Aorta (tissue), 5 donors: ENCODE data around the gene MCOLN2. TPM values are rescaled to one million over a fixed set of nuclear protein-coding genes. Genes with fewer than 3 reads are reported as not detected.

ENCODE experiments used
- ATAC-seq: fragments of 200-7000 bp; cut with Tn5 transposase; one replicate; pipeline ENCODE4 v1.9.1; 2022; ENCODE audit warnings: moderate library complexity; ENCODE audit not compliant: low FRiP score
- DNase-seq, 2 donors: peaks; one replicate each; pipeline ENCODE4 v3.0.0-alpha.2; 2020
- H3K27ac ChIP-seq, 2 donors: one replicate each; pipeline ENCODE4 v1.5.1; 2013; ENCODE audit warnings: low read length in 2 of 2, mild to moderate bottlenecking in 2 of 2, moderate library complexity in 2 of 2, control low read depth in 1 of 2, inconsistent platforms in 1 of 2, low read depth in 1 of 2
- H3K27me3 ChIP-seq, 2 donors: one replicate each; pipeline ENCODE4 v1.6.1; 2013; ENCODE audit warnings: control low read depth in 1 of 2, low read length in 1 of 2, mild to moderate bottlenecking in 1 of 2, moderate library complexity in 1 of 2; ENCODE audit not compliant: insufficient read depth in 2 of 2, control insufficient read depth in 1 of 2
- H3K36me3 ChIP-seq, 2 donors: one replicate each; pipeline ENCODE4 v1.6.1; 2013; ENCODE audit warnings: control low read depth in 1 of 2, low read length in 1 of 2, mild to moderate bottlenecking in 1 of 2; ENCODE audit not compliant: insufficient read depth in 2 of 2, control insufficient read depth in 1 of 2
- H3K4me1 ChIP-seq, 2 donors: one replicate each; pipeline ENCODE4 v1.6.1; 2013; ENCODE audit warnings: low read length in 2 of 2, control low read depth in 1 of 2, mild to moderate bottlenecking in 1 of 2, moderate library complexity in 1 of 2; ENCODE audit not compliant: insufficient read depth in 2 of 2, control insufficient read depth in 1 of 2
- H3K4me3 ChIP-seq, 2 donors: one replicate each; pipeline ENCODE4 v1.5.1; 2013; ENCODE audit warnings: low read length in 2 of 2, control low read depth in 1 of 2, mild to moderate bottlenecking in 1 of 2
- H3K9me3 ChIP-seq: one replicate; pipeline ENCODE4 v1.6.1; 2013; ENCODE audit warnings: mild to moderate bottlenecking, low read length; ENCODE audit not compliant: control insufficient read depth
- WGBS, 2 donors: extraction: QIAGEN DNeasy Blood & Tissue Kit; methylation state at CpG; one replicate each; pipeline ENCODE4 v1.1.7; 2013; 5-methylcytosine and 5-hydroxymethylcytosine counted together
- intact Hi-C, 2 donors: fragments of 100-400 bp; cut with DNase I; formaldehyde crosslinking; loops; one replicate each; pipeline versions ENCODE4 v1.14.2 to v1.15.0; 2022
- polyA plus RNA-seq, 2 donors: library from polyadenylated mRNA; stranded (reverse); fragments of 200-250 nt; gene quantifications; one replicate each; pipeline ENCODE4 v1.2.3, GENCODE V29; 2013
- total RNA-seq, 2 donors: library from RNA; stranded (reverse); fragmentation: NEBNext Ultra II Directional; extraction: Animal tissue kit (Norgen Biotek cat#: 25700); gene quantifications; one replicate each; pipeline ENCODE4 v1.2.1, GENCODE V29; 2021
- donor health status: healthy with polysubstance abuse.
- donor health status: Bipolar disorder and iron deficiency.
- donor health status: DM: no; HTN: no; CAD: no.
- donor health status: DM: no; HTN: no; CAD: no.
- donor health status: DM: yes; HTN: yes; CAD: no.

The MCOLN2 gene
- total and polyA plus RNA-seq, 4 donors = 1.0 to 3.9 (median 2.2) TPM

DNA sequence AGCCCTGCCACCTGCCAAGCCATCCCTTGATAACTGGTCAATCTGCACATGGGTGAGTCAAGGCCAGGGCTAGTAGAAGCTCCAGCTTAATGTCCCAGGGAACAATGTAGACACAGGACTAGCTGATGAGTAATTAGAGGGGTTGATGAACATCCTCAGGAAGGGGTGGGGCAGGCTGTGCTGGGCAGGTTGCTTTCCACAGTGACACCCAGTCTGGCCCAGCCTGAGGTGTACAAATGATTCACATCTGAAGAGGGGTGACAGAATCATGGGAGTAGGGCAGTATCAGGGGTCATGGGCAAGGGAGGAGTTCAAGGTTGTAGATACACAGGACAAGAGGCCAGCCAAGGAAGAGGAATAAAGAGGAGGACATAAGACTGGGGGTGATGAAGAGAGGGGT, 108.2 kb downstream of the MCOLN2 start:
- intact Hi-C loops = no loop called here

DNA sequence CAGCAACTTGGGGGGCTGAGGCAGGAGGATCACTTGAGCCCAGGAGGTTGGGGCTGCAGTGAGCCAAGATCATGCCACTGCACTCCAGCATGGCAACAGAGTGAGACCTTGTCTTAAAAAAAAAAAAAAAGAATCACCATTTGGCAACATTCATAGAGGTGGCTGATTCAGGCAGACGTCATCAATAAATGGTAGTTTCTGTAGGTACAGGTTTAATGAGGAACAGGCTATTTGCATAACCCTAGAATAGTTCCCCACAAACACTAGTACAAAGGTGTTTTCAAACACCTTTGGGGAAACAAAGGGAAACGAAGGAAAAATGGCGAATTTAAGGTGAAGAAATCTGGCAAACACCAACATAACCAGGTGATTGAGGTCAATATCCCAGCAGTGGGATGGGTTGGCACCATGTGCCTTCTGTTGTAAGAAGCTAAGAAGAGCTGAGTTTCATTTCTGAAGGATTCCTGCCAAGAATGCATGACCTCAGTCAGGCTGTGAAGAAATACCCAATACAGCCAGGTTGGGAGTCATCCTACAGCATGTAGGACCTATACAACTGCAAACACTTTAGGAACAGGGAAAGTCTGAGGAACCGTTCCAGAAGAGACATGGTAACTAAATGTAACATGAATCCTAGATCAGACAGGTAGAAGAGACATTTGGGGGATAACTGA, 109.5 kb downstream of the MCOLN2 start:
- Histone ChIP-seq H3K36me3 (no peaks in the 10 kb centered on the region), H3K9me3 (no peaks in the 10 kb centered on the region), H3K4me1 (no peaks in the 10 kb centered on the region), H3K27me3 (no peaks in the 10 kb centered on the region), H3K4me3 (no peak overlapping the region), H3K27ac (no peak overlapping the region)
- 89 to 91% methylated on average over 4 of the region's 4 CpGs for WGBS, 2 donors
- intact Hi-C loops = no loop called here
- ATAC-seq (no peak), DNase-seq (no peak)

More for the DNA sequence above, 108.2 kb downstream of the MCOLN2 start:
- no peak for DNase-seq
- H3K27me3 ChIP-seq = no peaks in the 10 kb centered on the region
- no peak for ATAC-seq
- no peak overlapping the region for H3K27ac ChIP-seq
- H3K4me1 ChIP-seq = no peaks in the 10 kb centered on the region
- no peaks in the 10 kb centered on the region for H3K9me3 ChIP-seq
- no peaks in the 10 kb centered on the region for H3K36me3 ChIP-seq
- H3K4me3 ChIP-seq = no peak overlapping the region

DNA sequence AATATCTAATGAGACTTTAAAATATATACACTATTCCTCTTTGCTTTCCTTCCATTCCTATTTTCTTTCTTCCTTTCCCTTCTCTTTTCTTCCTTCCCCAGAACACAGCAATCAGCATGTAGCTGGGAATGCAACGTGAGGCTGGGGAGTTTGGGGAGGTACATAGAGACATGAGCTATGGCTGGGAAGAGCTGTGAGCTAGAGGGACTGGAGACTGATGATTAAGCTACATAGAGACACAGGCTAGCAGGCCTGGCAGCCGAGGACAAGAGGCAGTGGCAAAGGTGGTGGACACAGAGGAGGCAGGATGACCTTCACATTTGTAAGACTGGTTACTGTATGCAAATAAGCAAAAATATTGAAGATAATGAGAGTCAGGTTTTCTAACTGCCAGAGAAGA, 111.4 kb downstream of the MCOLN2 start:
- H3K4me3 ChIP-seq = no peak overlapping the region
- peaks cover 3% of the 10 kb centered on the region for H3K9me3 ChIP-seq
- WGBS, 2 donors = 63 to 64% methylated on average over 2 of the region's 2 CpGs
- ATAC-seq (no peak), DNase-seq (no peak)
- no peak overlapping the region for H3K27ac ChIP-seq
- no peaks in the 10 kb centered on the region for H3K4me1 ChIP-seq
- no peaks in the 10 kb centered on the region for H3K36me3 ChIP-seq
- no peaks in the 10 kb centered on the region for H3K27me3 ChIP-seq
- intact Hi-C loops = no loop called here

DNA sequence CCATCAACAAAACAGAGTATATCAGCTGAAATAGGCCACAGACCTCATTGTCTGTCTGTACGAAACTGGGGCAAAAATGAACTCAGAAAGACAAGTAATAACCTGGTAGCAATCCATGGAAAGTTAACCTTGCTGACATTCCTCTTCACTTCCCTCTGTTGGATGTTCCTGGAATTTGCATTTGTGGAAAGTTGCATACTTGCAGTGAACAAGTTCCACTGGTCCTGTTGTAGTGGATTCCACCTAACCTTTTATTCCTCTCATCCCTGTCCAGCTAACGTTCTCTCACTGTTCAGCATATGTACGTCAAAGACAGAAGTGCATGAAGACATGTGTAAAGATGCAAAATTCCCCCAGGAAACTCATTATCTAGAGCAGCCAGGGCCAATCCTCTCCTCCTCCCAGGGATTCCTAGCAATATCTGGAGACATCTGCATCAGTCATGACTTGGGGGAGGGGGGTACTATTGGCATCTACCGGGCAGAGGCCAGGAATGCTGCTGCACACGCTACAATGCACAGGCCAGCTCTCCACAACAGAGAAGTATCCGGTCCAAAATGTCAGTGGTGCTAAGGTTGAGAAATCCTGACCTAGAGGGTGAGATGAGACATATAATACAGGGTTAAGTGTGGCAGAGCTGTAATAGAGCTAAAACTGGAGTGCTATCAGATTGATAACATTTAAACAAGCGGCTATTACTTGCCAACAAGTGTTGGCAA, 112.1 kb downstream of the MCOLN2 start:
- Histone ChIP-seq H3K9me3 (peaks cover 3% of the 10 kb centered on the region), H3K4me3 (no peak overlapping the region), H3K27me3 (no peaks in the 10 kb centered on the region), H3K27ac (no peak overlapping the region), H3K4me1 (no peaks in the 10 kb centered on the region), H3K36me3 (no peaks in the 10 kb centered on the region)
- DNase-seq (no peak), ATAC-seq (no peak)
- intact Hi-C loops = no loop called here
- WGBS, 2 donors = 43 to 52% methylated on average over 7 of the region's 7 CpGs

DNA sequence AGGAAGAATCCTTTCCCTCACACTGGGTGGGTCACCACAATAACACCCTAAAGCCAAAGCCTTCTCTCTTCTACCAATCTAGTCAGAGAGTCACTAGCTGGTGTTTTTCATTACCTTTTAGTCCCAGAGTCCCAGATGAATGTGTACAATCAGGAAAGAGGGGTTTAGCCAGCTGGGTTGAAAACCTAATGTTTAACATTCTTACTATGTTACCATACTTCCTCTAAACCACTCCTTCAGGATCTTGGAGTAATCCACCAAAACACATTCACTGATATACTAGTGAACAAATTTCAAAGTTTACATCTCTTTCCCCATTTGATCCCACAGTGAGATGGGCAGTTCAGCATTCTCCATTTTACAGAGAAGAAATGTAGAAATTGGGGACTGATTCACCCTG, 113.6 kb downstream of the MCOLN2 start:
- Histone ChIP-seq H3K27ac (no peak overlapping the region), H3K9me3 (peaks cover 3% of the 10 kb centered on the region), H3K4me1 (no peaks in the 10 kb centered on the region), H3K36me3 (no peaks in the 10 kb centered on the region), H3K4me3 (no peak overlapping the region), H3K27me3 (no peaks in the 10 kb centered on the region)
- intact Hi-C loops = no loop called here
- no peak for ATAC-seq
- no peak for DNase-seq

DNA sequence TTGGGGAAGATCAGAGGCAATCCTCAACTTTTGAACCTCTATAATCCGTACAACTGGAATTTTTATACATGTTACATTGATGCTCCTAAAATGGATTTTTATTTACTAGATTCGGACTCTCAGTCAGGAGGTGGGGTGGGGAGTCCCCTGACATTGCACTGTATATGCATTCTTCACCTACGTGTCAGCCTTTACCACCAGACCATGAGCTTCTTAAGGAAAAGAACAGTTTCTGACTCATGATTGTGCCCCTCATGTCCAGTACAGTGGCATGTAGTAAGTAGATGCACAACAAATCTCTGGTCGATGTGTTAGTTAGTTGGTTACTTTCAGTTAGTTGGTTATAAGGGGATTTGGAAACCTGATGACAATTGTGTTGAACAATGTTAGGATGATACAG, 119.3 kb downstream of the MCOLN2 start:
- Histone ChIP-seq H3K9me3 (peaks cover 3% of the 10 kb centered on the region), H3K4me3 (no peak overlapping the region), H3K4me1 (no peaks in the 10 kb centered on the region), H3K36me3 (no peaks in the 10 kb centered on the region), H3K27ac (no peak overlapping the region), H3K27me3 (no peaks in the 10 kb centered on the region)
- intact Hi-C loops = no loop called here
- 90 to 91% methylated on average over 4 of the region's 4 CpGs for WGBS, 2 donors
- DNase-seq = no peak
- ATAC-seq = no peak

DNA sequence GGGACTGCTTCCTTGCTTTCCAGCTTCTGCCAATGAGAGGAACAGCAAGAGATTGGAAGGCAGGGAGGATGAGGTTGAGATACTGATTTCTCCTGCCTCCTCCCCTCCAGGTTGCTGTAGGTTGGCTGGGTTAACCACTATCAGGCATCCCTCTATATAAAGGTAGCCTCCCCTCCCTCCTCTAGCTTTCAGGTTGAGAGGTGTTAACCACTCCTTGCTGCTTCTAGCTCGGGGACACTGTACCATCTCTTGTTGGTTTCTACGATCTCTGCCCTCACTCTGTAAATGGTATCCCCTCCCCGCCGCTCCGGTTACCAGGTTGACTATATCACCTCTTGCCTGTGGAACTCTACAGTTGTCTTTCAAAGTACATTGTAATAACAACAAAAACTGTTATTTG, 120.6 kb downstream of the MCOLN2 start:
- 84 to 88% methylated on average over 5 of the region's 5 CpGs for WGBS, 2 donors
- H3K27me3 ChIP-seq = no peaks in the 10 kb centered on the region
- no peak overlapping the region for H3K27ac ChIP-seq
- no peak for ATAC-seq
- no peaks in the 10 kb centered on the region for H3K4me1 ChIP-seq
- H3K9me3 ChIP-seq = no peaks in the 10 kb centered on the region
- no peak overlapping the region for H3K4me3 ChIP-seq
- intact Hi-C loops = no loop called here
- no peaks in the 10 kb centered on the region for H3K36me3 ChIP-seq
- no peak for DNase-seq
